Neural progenitor cell (in vitro differentiated cells): ENCODE data around the gene ZCWPW1.
"Not testable (repeated sequence)": the region's sequence is repeated elsewhere in the genome, so short reads cannot be mapped to it uniquely, and the experiment has no call there.

Source experiments
- EZH2 ChIP-seq: fragments of 200-600 bp; sonication (generic); IDR thresholded peaks from 2 replicates; pipeline ENCODE4 v1.6.1; 2017; ENCODE audit warnings: antibody characterized with exemption, mild to moderate bottlenecking, moderate library complexity
- EZH2phosphoT487 ChIP-seq: fragments of 200-600 bp; sonication (generic); IDR thresholded peaks from 2 replicates; pipeline ENCODE4 v1.6.1; 2017; ENCODE audit warnings: antibody characterized with exemption
- TF ChIP-seq, protein P1 (sequence below): fragments of 200-600 bp; sonication (generic); IDR thresholded peaks from 2 replicates; pipeline ENCODE4 v1.5.1; 2017; ENCODE audit warnings: antibody characterized with exemption, mild to moderate bottlenecking

DNA sequence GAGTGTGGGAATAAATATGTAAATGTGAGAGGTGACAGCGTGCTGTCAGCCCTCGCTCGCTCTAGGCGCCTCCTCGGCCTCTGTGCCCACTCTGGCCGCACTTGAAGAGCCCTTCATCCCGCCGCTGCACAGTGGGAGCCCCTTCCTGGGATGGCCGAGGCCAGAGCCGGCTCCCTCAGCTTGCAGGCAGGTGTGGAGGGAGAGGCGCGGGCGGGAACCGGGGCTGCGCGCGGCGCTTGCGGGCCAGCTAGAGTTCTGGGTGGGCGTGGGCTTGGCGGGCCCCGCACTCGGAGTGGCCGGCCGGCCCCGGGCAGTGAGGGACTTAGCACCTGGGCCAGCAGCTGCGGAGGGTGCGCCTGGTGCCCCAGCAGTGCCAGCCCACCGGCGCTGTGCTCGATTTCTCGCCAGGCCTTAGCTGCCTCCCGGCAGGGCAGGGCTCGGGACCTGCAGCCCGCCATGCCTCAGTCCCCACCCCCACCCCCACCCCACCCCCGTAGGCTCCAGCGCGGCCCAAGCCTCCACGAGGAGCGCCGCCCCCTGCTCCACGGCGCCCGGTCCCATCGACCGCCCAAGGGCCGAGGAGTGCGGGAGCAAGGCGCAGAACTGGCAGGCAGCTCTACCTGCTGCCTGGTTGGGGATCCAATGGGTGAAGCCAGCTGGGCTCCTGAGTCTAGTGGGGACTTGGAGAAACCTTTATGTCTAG lies 46.8 kb downstream of the ZCWPW1 start:
- TF ChIP-seq, protein P1, sequence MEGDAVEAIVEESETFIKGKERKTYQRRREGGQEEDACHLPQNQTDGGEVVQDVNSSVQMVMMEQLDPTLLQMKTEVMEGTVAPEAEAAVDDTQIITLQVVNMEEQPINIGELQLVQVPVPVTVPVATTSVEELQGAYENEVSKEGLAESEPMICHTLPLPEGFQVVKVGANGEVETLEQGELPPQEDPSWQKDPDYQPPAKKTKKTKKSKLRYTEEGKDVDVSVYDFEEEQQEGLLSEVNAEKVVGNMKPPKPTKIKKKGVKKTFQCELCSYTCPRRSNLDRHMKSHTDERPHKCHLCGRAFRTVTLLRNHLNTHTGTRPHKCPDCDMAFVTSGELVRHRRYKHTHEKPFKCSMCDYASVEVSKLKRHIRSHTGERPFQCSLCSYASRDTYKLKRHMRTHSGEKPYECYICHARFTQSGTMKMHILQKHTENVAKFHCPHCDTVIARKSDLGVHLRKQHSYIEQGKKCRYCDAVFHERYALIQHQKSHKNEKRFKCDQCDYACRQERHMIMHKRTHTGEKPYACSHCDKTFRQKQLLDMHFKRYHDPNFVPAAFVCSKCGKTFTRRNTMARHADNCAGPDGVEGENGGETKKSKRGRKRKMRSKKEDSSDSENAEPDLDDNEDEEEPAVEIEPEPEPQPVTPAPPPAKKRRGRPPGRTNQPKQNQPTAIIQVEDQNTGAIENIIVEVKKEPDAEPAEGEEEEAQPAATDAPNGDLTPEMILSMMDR: not testable (repeated sequence)
- TF ChIP-seq EZH2phosphoT487, EZH2: not testable (repeated sequence)
